ACHN (cell line): ENCODE measurements around the gene SLC16A7.
"Not testable (repeated sequence)": the region's sequence is repeated elsewhere in the genome, so short reads cannot be mapped to it uniquely, and the experiment has no call there.

Source experiments
- DNase-seq: peaks from one replicate; pipeline ENCODE4 v3.0.0-alpha.2; 2015
- in situ Hi-C: cut with HindIII; loops from 2 replicates; pipeline ENCODE4 v1.10.0; 2017; ENCODE audit warnings: low sequenced_read_pairs, low pct_ligation_motif_present, low pct_unique_long_range_greater_than_20kb

Gene SLC16A7

DNA sequence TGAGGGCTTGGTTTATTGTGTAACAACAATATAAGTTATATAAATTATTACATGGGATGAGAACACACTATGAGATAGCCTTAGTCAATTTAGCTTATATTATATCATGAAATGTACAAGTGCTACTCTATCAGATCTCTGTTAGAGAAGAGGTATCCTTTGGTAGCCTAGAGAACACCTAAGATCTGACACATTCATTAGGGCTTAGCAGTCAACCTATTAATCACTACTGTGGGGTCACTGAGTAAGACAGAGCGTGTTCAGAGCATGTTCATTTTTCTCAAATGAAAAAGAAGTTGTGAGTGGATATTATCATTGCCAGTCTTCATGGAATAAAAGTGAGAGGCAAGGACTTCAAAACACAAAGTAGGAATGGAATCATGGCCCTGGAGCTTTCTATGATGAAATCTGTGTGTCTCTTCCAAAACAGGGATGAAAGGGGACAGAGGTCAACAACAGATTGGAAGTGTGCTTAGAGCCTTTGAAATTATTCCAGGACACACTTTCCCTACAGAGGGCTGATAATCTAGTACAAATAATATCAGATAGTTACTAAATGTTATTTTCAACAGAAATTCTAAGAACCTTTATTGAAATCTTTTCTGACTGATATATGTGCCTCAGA, 114.3 kb downstream of the SLC16A7 start:
- no peak for DNase-seq
- in situ Hi-C loops: no loop called here

DNA sequence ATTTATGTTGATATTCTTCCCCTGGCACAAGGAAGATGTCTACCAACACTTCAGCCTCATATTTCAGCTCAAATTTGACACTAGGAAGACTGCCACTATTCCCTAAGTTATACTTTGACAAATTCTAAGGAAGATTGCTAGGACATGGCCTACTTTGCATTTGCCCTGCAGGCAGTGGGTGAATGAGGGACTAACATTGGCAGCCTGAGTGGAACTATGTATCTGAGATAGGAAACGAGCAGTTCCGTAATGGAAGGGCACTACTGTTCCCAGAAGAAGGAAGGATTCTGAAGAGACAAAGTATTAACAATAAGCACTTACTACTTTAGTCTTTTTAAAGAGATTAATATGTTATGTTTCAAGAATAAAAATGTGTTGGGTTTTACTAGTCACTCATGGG, 115.1 kb downstream of the SLC16A7 start:
- in situ Hi-C loops: no loop called here
- DNase-seq: no peak

DNA sequence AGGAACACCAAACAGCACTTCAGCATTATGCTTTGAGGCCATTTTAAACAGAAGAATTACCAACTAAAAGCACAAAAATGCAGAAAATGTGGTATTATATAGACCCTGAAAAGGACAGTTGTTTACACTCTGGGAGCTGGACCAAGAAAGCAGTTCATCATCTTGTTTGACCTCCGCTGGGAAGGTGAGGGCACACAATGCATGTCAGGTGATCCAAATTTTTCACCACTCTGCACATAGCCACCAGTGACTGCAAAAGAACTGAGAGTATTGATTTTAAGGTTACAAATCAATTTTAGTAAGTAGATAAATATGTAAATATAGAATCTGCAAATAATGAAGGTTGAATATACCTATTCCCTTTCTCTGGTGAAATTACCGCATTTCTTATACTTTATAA, 119.6 kb downstream of the SLC16A7 start:
- in situ Hi-C loops: no loop called here
- DNase-seq: no peak

DNA sequence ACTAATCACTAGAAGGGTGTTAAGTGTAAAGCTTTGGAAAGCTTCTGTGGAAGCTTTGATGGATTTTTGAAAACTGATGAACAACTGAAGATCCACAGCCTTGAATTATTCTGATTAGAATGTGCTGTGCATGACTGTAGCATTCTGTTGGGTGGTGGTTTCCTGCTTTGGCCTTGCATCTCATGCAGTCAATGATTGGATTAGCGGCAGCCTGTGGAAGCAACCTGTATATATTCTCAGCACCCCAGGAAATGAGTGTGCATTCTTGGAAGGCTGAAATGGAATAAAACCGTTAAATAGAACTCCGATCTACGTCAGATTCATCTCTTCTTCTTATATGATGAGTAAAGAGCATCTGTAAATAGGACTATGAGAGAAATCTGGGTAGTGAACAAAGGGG, 120.2 kb downstream of the SLC16A7 start:
- in situ Hi-C loops: no loop called here
- no peak for DNase-seq

DNA sequence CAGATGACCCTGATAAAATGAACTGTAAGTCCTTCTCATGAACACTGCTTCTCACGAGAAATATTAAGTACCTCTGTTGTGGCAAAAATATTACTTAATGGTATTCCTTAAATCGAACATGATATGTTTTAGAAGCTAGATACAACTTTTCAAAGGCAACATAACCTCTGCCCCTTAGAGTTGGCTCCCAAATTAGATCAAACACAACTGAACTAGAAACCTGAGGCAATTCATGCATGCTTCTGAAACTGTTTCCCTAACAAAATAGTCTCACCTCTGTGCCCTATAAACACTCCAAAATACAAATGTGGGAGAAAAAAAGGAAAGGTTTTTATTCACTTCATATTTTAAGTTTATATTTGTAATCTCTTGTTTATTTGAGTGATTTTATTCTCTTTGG, 121.6 kb downstream of the SLC16A7 start:
- in situ Hi-C loops: no loop called here
- no peak for DNase-seq

DNA sequence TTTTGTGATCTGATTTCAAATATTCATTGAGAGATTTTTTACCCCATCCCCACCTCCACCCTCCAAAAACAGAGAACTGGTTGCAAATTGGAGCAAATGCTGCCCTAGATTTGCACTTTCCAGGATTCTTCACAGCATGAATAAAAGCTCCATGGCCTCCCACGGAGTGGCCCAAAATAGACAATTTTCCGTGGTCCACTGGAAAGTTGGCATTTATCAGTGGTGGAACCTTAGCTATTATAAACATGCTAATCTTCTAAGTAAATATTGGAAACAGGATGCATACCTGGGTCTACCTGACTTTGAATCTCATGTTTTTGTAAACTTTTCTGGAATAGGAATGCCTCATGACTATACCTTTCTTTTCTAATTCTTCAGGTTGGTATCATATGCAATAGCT, 123.9 kb downstream of the SLC16A7 start:
- in situ Hi-C loops: no loop called here

DNA sequence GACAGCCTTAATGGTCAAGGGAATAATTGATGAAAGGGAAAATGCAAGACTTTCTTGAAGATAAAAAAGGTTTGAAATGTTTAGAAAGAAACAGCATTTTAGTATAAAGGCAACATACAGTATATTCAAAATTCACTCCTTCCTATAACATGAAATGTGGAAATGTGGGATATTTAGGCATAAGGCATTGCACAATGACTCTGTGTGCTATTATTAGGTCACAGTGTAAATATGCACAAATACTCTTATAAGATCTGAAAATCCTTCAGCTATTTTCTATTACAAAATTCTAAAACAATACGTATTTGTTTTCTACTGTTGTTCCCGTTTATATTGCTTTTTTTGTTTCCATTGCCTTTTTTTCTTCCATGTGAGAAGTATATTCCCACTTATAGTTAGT, 127.7 kb downstream of the SLC16A7 start:
- DNase-seq: no peak
- in situ Hi-C loops: no loop called here

More for the DNA sequence above, 123.9 kb downstream of the SLC16A7 start:
- DNase-seq: no peak

DNA sequence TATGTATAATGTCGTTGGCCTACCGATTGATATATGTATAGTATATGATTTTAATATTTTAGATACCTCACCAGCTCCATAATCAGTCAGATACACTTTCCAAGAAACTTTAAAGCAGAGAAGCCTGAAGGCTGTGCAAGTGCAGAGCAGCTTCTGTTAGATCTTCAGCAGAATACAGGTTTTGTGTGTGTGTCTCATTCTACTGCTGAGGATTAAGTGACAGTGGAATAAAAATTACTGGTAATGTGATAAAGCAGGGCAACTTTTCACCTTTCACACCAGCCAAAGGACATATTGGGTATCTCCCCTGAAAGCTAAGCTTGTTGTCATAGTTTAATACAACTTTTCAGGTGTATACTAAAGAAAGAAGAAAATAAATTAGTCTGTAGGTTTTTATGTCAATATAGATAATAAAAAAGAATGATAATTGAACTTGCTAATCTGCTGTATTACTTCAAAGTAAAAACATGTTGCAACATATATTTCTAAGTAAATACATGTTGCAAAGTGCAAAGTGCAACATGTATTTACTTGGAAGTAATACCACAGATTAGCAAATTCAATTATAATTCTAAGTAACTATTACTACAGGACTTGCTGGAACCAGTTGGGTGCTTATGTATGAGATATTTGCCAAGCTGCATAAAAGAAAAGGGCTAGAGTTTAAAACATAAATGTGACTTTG, 128.3 kb downstream of the SLC16A7 start:
- in situ Hi-C loops: no loop called here

DNA sequence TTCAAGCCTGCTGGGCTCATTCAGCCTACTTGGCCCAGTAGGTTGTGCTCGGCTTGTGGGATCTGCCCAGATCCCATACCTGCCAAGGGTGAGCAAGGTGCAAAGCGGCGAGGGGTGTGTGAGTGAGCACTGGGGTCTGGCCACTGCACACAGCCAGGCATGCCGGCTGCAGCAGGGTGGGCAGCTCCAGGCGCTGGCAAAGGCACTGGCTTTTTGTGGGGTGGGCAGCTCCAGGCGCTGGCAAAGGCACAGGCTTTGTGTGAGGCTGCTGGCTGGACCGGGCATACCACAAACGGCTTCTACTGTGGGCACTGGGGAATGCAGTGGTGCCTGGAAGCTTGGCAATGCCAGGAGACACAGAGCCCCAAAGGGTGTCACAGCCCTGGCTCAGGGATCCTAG, 137.4 kb downstream of the SLC16A7 start:
- DNase-seq: no peak
- in situ Hi-C loops: no loop called here

More for the DNA sequence above, 128.3 kb downstream of the SLC16A7 start:
- no peak for DNase-seq

DNA sequence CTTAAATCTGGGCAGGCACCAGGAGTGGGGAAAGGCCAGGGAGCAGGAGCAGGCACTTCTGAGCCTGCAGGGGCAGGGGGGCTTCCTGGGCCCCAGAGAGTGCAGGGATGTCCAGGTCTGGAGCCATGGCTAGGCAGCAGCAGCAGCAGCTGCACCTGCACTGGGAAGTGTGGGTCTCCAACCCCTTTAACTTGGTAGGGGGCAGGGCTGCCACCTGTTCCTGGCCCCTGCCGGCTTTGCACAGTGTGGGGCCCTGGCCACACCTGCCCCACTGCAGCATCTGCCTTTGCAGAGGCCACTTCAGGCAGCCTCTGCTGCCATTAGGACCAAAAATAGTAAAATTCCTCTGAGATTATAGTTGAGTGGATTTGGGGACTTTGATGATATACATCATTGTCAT, 138.5 kb downstream of the SLC16A7 start:
- no peak for DNase-seq
- in situ Hi-C loops: no loop called here

DNA sequence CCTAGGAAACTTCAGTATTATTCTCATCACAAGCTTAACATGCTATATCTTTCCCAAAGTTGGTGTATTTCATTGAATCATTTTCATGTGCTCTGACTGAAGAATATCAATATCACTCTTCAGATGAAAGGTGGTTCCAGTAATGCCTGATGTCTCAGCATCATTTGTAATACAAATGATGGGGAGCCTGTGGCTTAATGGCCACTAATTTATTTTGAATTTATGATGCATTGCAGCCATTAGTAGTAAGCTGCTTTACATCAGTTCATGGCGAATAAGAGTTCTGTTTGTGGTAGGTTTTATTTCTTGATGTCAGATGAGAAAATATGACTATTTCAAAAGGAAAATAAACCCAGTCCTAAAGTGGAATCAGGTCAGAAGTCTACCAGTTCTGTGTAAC, 139.4 kb downstream of the SLC16A7 start:
- in situ Hi-C loops: no loop called here
- DNase-seq: no peak

DNA sequence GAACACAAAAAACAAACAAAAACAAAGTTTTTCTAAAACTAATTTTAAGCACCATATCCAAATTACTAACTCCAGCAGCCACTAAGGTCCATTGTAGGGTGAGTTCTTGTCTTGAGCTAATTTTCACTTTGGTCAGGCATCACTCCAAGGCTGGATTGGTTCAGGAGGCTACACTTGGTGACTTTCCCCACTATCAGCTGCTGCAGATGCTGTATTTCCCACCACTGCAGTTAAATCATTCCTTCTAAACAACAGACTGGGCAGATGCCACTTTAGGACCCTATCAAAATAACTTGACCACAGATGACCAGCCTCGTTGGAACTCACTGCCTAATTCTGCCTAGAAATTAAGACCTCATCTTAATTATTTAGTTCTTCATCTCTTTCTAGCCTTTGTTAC, 140.5 kb downstream of the SLC16A7 start:
- in situ Hi-C loops: no loop called here
- DNase-seq: no peak

DNA sequence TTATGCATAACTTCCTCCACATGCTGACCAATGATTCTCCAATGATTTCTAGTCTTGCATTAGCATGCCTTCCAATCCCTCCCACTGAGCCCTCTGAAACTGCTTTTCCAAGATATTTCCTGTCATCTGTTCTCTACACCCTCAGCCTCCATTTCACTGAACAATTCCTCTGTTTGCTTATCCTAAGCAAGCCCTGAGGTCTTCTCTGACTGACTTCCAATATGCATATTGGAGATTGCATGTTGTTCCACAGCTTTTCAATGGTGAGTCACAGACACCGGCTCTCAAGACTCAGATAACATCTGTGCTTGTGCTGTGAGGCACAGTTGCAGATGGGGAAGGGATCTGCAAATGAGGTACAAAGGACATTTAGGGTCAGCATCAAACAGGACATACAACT, 141.0 kb downstream of the SLC16A7 start:
- DNase-seq: no peak
- in situ Hi-C loops: no loop called here

DNA sequence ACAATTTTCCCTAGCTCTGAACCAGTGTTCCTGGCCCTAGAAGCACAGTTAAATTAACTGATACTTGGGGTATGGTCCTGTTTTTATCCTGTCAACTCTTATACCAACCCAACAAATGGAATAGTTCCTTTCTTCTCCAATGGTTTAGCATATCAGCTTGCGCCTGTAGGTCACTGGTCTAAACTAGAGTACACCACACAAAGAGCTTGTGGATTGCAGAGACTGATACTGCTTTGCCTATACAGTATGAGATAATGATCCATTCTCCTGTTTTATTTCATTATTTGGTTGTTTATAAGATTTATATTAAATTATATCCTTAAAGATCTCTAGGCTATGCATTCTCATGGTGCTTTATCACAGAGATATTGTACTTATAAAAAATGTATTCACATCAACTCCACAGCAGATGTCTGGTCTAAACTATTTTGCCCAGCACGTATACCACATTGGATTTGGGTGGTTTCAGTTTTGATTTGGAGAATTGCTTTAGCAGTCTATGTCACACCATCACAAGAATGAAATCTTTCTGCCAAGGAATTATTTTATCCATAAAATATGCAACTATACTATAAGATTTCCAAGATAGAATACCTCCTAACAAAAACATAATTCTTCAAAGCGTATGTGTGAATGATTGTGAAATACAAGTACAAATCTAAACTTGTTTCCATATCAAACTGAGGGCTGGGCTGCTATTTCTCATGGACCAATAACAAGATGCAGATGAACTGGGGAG, 142.1 kb downstream of the SLC16A7 start:
- peak; percentile 22 for DNase-seq
- in situ Hi-C loops: no loop called here

DNA sequence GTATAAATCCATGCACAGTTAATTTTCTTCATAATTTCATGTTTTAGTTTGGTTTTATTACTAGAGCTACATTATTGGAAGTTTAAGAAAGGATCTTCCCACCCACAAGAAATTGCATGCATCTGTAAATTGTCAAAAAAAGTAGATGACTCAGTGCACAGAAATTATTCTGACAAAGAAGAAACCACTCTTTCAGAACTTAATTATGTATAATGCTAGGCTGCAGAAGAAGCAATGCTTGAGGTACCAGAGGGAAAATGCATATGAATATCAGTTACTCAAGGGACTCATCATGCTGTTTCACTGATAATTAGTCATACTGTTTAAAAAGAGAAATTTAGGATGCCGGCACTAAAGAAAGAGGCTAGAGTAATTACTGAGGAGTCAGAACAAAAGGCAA, 147.0 kb downstream of the SLC16A7 start:
- in situ Hi-C loops: no loop called here
- DNase-seq: no peak

DNA sequence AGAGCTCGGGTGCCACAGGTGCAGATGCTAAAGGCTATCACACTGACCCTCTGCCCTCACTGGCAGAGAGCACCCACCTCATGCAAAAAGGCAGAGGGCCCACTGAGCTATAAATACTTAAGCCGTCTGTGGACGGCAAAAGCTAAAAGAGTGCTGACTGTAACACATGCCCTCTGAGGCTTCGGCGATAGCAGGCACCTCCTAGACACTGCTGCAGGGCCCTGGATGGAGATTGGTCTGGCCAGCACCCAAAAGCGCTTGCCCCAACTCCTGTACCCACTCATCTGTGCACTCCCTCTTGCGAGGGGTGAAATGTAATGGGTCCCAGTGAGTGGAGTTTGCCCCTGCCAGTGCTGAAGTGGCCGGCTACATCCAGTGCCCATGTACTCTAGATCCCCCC, 148.7 kb downstream of the SLC16A7 start:
- in situ Hi-C loops: no loop called here
- DNase-seq: no peak

DNA sequence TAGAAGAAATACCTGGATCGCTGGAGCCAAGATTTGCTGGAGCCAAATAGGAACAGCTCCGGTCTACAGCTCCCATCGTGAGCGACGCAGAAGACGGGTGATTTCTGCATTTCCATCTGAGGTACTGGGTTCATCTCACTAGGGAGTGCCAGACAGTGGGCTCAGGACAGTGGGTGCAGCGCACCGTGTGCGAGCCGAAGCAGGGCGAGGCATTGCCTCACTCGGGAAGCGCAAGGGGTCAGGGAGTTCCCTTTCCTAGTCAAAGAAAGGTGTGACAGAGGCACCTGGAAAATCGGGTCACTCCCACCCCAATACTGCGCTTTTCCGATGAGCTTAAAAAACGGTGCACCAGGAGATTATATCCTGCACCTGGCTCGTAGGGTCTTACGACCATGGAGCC, 155.3 kb downstream of the SLC16A7 start:
- in situ Hi-C loops, DNase-seq: not testable (repeated sequence)

DNA sequence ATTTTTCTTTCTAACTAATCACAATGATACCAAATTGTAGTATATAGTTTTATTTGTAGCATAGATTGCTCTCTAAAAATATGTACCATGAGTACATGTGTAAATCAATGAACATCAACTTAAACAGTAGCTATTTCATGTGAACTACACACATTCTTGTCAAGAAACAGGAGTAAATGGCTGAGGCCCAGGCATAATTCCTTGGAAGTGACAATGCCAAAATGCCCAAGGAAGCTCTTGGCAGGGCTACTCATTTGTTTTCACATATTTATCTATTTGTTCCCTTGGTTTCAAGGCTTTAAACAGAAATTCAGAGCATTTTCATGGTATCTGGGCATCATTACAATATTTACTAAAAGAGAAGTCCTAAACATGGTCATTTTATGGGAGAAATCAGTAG, 165.7 kb downstream of the SLC16A7 start:
- no peak for DNase-seq
- in situ Hi-C loops: no loop called here

DNA sequence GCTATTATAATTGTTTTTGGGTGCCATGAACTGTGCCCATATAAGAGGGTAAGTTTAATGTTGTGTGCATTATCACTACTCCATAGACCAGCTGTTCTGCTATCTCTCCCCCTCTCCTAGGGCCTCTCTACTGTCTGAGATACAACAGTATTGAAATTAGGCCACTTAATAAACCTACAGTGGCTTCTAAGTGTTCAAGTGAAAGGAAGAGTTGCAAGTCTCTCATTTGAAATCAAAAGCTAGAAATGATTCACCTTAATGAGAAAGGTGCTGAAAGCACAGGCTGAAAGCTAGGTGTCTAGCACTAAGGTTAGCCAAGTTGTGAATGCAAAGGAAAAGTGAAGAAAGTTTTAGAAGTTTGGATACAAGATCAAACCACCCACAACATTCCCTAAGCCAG, 168.0 kb downstream of the SLC16A7 start:
- in situ Hi-C loops: no loop called here
- DNase-seq: no peak

DNA sequence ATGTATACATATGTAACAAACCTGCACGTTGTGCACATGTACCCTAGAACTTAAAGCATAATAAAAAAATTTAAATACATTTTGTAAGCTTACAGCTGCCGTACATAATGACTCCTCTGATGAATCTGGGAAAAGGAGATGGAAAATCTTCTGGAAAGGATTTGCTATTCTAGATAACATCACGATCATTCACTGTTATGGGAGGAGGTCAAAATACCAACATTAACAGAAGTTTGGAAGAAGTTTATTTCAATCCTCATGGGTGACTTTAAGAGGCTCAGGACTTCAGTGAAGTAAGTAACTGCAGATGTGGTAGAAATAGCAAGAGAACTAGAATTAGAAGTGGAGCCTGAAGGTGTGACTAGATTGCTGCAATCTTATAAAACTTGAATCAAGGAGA, 172.2 kb downstream of the SLC16A7 start:
- in situ Hi-C loops: no loop called here
- no peak for DNase-seq
